H54 (cell line): Measurements from ENCODE around the gene NUDT8.
"Not testable (repeated sequence)": the region's sequence is repeated elsewhere in the genome, so short reads cannot be mapped to it uniquely, and the experiment has no call there.

Experiments used
- DNase-seq: peaks from one replicate; pipeline ENCODE4 v3.0.0; 2011; ENCODE audit warnings: low spot score, mixed read lengths; ENCODE audit not compliant: insufficient read length
- FAIRE-seq: peaks from 3 replicates; lab custom pipeline; 2011; peaks lifted over from hg19 to GRCh38; lab: Jason Lieb, UNC
- POLR2A ChIP-seq: IDR thresholded peaks from 2 replicates; pipeline ENCODE4 v1.6.1; 2011; ENCODE audit warnings: low read depth, mild to moderate bottlenecking, low read length

The NUDT8 gene

DNA sequence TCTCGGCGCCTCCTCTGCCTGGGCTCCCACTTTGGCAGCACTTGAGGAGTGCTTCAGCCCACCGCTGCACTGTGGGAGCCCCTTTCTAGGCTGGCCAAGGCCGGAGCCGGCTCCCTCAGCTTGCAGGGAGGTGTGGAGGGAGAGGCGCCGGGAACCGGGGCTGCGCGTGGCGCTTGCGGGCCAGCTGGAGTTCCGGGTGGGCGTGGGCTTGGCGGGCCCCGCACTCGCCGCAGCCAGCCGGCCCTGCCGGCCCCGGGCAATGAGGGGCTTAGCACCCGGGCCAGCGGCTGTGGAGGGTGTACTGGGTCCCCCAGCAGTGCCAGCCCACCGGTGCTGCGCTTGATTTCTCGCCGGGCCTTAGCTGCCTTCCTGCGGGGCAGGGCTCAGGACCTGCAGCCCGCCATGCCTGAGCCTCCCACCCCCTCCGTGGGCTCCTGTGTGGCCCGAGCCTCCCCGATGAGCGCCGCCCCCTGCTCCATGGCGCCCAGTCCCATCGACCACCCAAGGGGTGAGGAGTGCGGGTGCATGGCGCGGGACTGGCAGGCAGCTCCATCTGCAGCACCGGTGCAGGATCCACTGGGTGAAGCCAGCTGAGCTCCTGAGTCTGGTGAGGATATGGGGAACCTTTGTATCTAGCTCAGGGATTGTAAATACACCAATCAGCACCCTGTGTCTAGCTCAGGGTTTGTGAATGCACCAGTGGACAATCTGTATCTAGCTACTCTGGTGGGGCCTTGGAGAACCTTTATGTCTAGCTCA lies 10.7 kb downstream of the NUDT8 start:
- FAIRE-seq, DNase-seq: not testable (repeated sequence)

DNA sequence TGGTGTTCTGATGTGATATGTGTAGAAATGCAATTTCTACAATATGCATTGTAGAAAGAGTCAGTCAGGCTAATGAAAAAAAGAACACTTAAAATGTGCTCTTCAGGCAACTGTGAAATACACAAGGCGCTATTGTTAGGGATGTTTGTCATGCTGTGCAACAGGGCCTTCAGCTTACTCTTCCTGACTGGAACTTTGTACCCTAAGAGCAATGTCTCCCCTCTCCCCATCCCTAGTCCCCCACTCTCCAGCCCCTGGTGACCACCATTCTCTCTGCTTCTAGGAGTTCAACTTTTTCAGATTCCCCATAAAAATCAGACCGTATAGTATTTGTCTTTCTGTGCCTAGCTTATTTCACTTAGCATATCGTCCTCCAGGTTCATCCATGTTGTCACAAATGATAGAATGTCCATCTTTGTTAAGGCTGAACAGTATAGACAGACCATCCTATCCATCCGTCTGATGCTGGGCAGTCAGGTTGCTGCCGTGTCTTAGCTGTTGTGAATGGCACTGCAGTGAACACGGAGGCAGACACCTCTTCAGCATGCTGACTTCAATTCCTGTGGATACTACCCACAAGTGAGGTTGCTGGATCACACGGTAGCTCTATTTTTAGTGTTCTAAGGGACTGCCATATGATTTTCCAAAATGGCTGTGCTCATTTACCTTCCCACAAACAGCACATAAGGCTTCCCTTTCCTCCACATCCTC lies 12.3 kb downstream of the NUDT8 start:
- DNase-seq (no peak), FAIRE-seq (no peak)
- TF ChIP-seq POLR2A: no peak

DNA sequence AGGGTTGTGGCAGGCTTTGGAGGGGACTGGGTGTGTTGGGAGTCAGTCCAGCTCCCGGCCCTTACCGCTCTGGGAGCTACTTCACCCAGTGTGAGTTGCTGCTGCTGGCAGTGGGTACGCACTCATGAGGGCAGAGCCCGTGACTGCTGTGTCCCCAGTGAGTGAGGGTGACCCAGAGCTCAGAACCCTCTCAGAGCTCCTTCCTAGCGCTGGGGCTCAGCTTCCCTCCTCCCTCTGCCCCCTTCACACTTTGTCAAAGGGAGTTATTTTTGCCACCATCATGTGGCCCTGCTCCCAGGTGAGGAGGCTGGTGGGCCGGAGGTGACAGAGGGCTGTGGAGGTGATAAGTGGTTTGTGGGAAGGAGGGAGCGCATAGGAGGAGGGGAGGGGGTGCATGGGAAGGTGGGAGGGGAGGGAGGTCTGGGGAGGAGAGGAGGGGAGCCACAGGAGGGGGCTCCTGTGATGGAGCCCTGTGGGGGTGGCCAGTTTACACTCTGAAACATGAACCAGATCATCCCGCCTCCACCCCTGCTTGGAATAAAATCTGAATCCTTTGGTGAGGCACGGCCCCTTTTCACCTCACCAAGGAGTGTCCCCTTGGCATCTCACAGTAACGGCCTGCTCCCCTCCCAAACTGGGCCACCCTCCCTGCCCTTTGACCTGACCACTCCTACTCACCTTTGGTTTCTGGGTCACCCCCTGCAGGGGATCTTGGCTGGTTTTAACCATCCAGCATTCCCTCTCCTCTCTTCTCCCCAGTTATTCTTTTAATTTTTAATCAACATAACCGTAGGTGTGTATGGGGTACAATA lies 13.1 kb downstream of the NUDT8 start:
- no peak for FAIRE-seq

DNA sequence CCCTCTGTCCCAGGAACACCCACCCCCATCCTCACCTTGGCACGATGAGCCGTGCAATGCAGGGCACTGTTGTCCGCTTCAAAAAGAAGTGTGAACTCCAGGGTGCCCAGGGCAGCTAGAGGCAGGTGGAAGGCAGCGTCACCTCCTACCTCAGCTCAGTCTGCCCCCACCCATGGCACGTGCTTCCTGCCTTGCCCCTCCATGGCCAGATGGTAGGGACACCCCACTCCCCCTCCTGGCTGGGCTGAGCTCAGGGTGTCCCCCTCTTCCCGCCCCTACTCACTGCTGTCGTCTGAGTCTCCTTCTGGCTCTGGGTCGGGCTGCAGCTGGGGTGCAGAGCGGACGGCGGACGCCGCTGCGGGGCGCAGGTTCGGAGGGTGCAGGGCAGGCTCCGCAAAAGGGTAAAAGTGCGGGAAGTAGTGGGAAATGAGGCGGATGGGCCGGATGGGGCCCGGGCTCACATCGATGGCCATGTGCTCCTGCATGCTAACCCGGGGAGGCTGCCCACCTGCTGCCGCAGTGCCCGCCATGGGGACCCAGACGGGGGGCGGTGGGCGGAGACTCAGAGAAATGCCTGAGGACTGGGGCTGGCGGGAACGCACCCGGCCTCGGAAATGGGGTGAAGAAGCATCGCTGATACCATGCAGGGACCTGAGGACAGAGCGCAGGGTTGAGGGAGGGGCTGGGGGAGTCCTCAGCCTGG lies 13.9 kb downstream of the NUDT8 start:
- FAIRE-seq: no peak
- TF ChIP-seq POLR2A: no peak
- DNase-seq: no peak

More for the DNA sequence above, 13.1 kb downstream of the NUDT8 start:
- no peak for DNase-seq
- no peak for TF ChIP-seq POLR2A

DNA sequence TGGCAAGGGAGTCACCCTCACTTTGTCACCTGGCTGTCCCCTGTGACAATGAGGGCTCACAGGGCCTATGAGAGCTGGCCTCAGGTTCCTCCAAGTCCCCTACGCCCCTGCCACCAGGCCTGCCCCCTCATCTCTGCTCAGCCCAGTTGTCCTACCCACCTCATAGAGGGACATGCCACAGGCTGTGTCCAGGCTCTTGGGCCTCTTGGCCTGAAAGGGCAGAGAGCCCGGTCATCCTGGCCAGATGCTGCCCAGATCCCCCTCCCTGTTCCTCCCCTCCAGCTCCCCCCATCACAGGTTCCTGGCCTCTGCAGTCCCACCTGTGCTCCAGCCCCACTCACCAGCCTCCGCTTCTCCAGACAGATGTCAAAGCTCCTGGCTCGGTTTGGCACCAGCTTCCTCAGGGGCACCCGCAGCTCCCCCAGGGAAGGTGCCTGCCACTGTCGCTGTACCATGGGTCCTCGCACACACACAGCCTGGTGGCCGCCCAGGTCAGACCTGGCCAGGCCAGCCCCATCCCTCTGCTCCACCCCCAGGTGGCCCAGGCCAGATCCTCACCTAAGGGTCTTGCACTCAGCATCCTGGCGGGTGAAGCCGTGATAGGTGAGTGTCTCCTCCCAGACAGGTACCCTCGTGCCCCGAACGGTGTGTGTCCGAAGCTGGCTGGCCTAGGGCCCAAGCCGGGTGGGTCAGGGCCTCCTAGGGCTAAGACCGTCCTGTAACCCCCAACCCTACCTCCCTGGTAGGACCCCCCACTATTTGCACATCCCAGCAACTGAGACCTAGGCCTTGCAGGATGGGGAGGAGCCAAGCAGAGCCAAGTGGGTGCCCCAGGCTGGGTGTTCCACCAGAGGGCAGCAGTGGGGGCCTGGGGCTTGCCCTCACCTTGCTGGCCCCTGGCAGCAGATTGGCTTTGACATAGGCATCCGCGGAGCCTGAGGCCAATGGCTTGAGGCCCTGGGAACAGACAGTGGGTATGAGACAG lies 14.7 kb downstream of the NUDT8 start:
- no peak for FAIRE-seq
- DNase-seq: peak; percentile 78
- TF ChIP-seq POLR2A: no peak

DNA sequence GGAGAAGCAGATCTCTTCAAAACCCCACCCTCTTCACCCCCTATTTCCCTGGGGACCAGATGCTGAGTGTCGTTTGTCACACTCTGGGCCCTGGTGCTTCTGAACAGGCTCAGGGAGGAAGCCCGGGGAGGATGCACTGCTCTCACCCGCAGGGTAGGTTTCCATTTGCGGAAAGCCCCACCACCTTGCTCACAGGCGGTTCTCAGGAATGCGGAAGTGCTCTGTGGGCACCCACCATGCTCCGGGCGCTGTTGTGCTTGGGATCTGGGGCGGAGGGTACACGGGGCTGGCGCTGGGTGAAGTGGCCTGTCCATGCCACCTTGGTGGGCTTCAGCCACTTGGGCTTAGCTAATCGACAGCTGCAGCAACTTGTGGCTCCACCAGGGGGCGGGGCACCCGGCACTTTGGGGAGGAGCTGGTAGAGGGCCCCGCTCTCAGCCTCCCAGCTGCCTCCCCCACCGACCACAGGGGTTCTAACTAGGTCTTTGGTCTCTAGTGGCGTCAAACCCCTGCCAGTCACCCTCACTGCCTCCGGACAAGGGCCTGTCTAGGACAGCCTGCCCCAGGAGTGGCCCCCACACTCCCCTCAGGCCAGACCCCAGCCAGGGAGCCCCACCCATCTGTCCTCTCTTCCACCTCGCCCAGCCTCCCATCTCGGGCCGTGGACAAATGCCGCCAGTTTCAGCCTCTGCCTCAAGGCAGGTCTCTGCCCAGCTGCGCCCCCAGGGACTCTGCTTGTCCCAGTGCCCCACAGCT lies 15.6 kb downstream of the NUDT8 start:
- DNase-seq: peak; percentile 62
- no peak for FAIRE-seq
- no peak for TF ChIP-seq POLR2A

DNA sequence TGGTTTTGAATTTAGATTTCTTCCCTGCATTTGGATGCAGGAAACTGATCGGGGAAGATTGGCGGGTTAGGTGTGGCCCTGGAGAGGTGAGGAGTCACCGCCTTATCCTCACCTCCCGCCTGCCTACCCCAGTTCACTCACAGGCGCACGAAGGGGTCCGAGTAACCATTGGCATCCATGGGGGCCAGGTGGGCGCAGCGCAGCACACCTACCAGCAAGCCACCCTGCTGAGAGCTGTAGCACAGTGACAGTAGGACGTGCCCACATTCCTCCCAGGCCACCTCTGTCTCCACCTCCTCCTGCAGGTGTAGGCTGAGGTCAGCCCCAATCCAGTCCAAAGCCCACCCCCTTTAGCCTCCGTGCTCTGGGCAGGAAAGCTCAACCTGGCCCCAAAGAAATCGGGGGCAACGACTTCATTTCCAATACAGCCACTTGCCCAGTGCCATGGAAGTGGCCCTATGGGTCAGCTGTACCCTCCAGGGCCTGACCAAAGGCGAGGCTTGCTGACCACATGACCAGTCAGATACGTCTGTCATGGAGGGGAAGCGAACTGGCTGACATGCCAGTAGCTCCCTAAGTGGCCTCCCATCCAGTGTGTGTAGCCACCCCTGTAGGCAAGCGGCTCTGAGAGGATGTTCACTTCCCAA lies 16.3 kb downstream of the NUDT8 start:
- DNase-seq: no peak
- TF ChIP-seq POLR2A: no peak
- FAIRE-seq: no peak

DNA sequence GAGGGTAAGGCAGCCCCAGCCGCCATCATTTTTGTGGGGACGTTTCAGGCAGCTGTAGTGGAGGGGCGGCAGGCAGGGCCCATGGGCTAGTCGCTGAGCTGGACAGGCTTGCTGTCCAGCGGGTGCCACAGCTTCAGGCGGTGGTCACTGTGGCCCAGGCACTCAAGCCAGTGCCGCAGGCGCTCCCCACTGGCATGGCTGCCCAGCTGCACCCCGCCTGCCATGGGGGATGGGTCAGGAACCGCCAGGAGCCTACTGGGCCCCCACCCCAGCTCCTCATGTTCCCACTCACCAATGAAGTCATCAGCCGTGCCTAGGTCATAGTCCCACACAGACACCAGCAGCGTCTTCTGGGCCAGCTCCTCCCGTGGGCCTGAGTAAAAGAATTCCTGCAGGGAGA lies 17.0 kb downstream of the NUDT8 start:
- TF ChIP-seq POLR2A: no peak
- FAIRE-seq (no peak), DNase-seq (no peak)

DNA sequence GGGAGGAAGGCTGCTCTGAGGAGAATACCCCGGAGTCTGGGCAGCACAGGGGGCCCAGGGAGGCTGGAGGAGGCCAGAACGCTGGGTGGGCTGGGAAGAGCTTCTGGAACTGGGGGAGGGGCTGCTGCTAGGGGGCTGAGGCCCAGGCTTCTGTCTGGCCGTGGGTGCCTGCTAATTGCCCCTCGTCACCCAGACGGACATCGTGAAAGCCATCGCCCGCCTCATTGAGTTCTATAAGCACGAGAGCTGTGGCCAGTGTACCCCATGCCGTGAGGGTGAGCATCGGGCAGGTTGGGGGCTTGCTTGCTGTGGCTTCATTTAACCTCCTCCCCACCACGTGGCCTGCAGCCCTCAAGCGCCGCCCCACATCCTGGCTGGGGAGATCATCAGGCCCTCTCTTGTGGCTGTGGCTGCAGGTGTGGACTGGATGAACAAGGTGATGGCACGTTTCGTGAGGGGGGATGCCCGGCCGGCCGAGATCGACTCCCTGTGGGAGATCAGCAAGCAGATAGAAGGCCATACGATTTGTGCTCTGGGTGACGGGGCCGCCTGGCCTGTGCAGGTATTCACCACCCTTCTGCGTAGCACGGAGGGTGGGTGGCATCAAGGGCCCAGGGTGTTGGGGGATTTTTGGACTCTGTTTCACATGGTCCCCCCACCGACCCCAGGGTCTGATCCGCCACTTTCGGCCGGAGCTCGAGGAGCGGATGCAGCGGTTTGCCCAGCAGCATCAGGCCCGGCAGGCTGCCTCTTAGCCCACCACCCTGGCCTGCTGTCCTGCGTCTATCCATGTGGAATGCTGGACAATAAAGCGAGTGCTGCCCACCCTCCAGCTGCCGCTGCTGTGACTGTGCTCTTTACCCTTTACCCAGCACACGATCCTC lies 17.8 kb downstream of the NUDT8 start:
- no peak for TF ChIP-seq POLR2A
- no peak for FAIRE-seq
- DNase-seq: no peak

DNA sequence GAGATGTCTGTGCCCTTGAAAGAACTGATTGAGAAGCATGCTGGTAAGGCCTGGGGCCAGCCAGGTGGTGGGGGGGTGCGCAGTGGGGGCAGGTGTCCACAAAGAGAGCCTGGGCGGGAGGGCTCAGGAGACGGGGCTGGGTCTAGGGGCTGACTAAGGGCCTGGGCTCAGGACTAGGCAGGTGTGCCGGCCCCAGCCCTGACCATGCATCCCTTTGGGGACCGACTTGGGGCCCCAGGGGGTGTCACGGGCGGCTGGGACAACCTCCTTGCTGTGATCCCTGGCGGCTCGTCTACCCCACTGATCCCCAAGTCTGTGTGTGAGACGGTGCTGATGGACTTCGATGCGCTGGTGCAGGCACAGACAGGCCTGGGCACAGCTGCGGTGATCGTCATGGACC lies 18.6 kb downstream of the NUDT8 start:
- TF ChIP-seq POLR2A: no peak
- FAIRE-seq (no peak), DNase-seq (no peak)

DNA sequence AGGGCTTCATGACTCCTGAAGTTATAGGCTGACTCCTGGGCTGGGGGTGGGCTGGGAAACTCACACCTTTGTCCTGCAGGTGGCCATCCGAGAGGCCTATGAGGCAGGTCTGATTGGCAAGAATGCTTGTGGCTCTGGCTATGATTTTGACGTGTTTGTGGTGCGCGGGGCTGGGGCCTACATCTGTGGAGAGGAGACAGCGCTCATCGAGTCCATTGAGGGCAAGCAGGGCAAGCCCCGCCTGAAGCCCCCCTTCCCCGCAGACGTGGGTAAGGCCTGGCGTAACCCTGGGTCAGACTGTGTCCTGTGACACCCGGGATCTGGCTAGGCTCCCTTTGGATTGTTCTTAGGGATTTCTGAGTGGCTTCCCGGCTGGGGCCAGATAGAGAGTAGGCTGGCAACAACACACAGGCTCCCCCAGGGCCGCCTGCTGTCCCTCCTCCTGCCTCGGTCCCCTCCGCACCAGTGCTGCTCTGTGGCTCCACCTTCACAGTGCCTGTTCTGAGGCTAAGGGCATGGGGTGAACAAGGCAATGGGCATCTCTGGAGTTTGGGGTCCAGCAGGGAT lies 19.4 kb downstream of the NUDT8 start:
- DNase-seq (no peak), FAIRE-seq (no peak)
- no peak for TF ChIP-seq POLR2A
